Neural cell (in vitro differentiated cells): Measurements from ENCODE around the gene RFX7.

ENCODE experiments used
- EP300 ChIP-seq: fragments of 450-650 bp; conservative IDR thresholded peaks from 2 replicates; pipeline ENCODE4 v1.6.1; 2014; ENCODE audit warnings: antibody characterized with exemption, mild to moderate bottlenecking, moderate library complexity; ENCODE audit not compliant: poor library complexity, severe bottlenecking
- EZH2 ChIP-seq: fragments of 200-600, 300-800 bp; shearing (Covaris generic), sonication (generic); IDR thresholded peaks from 2 replicates; pipeline ENCODE4 v1.6.1; 2014; ENCODE audit warnings: antibody characterized with exemption, low read length, borderline replicate concordance, mild to moderate bottlenecking; ENCODE audit not compliant: insufficient read depth, poor library complexity, severe bottlenecking
- MXI1 ChIP-seq: fragments of 450-650 bp; conservative IDR thresholded peaks from 2 replicates; pipeline ENCODE4 v1.6.1; 2014; ENCODE audit warnings: antibody characterized with exemption, mild to moderate bottlenecking; ENCODE audit not compliant: poor library complexity, severe bottlenecking
- POLR2AphosphoS5 ChIP-seq: IDR thresholded peaks from 2 replicates; pipeline ENCODE4 v1.6.1; 2012
- RAD21 ChIP-seq: fragments of 450-650 bp; conservative IDR thresholded peaks from 2 replicates; pipeline ENCODE4 v1.6.1; 2014; ENCODE audit warnings: antibody characterized with exemption, mild to moderate bottlenecking, moderate library complexity
- SMC3 ChIP-seq: fragments of 450-650 bp; conservative IDR thresholded peaks from 2 replicates; pipeline ENCODE4 v1.6.1; 2014; ENCODE audit warnings: antibody characterized with exemption, mild to moderate bottlenecking, moderate library complexity; ENCODE audit not compliant: poor library complexity
- TAF1 ChIP-seq: IDR thresholded peaks from 2 replicates; pipeline ENCODE4 v1.6.1; 2012; ENCODE audit warnings: low read depth
- TF ChIP-seq, protein P1 (sequence below): fragments of 450-650 bp; IDR thresholded peaks from 2 replicates; pipeline ENCODE4 v1.5.1; 2014; ENCODE audit warnings: antibody characterized with exemption, mild to moderate bottlenecking, moderate library complexity; ENCODE audit not compliant: poor library complexity, severe bottlenecking
- TF ChIP-seq, protein P2 (sequence below): IDR thresholded peaks from 2 replicates; pipeline ENCODE4 v1.6.1; 2012; ENCODE audit warnings: borderline replicate concordance

DNA sequence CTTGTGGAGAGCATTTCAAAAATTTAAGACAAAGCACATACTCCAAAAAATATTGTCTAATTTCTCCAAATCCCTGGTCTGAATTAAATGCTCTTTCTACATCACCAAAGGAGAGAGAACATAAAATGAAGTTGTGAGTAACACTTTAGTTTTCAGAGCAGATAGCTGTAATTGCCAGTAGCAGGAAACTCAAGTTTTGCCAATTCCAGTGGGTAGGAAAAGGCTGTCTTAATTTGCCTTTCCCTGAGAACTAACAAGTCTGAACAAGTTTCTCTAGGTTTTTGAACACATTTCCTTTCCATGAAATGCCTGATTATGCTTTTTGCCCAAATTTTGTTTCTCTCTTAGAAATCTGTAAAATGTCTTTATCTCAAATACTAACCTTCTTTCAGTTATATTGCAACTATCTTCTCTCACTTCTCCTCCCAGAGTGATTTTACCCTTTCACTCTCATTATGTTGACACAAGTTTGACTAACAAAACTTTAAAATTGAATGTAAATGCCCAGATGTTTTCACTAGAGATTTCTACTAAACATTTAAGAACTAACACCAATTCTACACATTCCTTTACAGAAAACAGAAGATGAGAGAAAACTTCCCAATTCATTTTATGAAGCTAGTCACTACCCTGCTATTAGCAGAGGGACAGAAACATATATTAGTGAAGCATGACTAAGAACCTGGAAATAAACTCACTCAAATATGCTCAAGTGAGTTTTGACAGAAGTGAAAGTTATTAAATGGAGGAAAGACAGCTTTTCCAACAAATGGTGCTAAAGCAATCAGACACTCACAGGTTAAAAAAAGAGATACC lies 38.4 kb downstream of the RFX7 start:
- TF ChIP-seq, protein P1, sequence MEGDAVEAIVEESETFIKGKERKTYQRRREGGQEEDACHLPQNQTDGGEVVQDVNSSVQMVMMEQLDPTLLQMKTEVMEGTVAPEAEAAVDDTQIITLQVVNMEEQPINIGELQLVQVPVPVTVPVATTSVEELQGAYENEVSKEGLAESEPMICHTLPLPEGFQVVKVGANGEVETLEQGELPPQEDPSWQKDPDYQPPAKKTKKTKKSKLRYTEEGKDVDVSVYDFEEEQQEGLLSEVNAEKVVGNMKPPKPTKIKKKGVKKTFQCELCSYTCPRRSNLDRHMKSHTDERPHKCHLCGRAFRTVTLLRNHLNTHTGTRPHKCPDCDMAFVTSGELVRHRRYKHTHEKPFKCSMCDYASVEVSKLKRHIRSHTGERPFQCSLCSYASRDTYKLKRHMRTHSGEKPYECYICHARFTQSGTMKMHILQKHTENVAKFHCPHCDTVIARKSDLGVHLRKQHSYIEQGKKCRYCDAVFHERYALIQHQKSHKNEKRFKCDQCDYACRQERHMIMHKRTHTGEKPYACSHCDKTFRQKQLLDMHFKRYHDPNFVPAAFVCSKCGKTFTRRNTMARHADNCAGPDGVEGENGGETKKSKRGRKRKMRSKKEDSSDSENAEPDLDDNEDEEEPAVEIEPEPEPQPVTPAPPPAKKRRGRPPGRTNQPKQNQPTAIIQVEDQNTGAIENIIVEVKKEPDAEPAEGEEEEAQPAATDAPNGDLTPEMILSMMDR, result no peak
- no peak for TF ChIP-seq EZH2
- TF ChIP-seq, protein P2, sequence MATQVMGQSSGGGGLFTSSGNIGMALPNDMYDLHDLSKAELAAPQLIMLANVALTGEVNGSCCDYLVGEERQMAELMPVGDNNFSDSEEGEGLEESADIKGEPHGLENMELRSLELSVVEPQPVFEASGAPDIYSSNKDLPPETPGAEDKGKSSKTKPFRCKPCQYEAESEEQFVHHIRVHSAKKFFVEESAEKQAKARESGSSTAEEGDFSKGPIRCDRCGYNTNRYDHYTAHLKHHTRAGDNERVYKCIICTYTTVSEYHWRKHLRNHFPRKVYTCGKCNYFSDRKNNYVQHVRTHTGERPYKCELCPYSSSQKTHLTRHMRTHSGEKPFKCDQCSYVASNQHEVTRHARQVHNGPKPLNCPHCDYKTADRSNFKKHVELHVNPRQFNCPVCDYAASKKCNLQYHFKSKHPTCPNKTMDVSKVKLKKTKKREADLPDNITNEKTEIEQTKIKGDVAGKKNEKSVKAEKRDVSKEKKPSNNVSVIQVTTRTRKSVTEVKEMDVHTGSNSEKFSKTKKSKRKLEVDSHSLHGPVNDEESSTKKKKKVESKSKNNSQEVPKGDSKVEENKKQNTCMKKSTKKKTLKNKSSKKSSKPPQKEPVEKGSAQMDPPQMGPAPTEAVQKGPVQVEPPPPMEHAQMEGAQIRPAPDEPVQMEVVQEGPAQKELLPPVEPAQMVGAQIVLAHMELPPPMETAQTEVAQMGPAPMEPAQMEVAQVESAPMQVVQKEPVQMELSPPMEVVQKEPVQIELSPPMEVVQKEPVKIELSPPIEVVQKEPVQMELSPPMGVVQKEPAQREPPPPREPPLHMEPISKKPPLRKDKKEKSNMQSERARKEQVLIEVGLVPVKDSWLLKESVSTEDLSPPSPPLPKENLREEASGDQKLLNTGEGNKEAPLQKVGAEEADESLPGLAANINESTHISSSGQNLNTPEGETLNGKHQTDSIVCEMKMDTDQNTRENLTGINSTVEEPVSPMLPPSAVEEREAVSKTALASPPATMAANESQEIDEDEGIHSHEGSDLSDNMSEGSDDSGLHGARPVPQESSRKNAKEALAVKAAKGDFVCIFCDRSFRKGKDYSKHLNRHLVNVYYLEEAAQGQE, result no peak
- TF ChIP-seq POLR2AphosphoS5, result no peak
- TF ChIP-seq TAF1, result no peak
- no peak for TF ChIP-seq EP300
- no peak for TF ChIP-seq SMC3
- TF ChIP-seq MXI1, result no peak
- TF ChIP-seq RAD21, result no peak
